Measurements from ENCODE around the gene MAP2.

MAP2 gene

DNA sequence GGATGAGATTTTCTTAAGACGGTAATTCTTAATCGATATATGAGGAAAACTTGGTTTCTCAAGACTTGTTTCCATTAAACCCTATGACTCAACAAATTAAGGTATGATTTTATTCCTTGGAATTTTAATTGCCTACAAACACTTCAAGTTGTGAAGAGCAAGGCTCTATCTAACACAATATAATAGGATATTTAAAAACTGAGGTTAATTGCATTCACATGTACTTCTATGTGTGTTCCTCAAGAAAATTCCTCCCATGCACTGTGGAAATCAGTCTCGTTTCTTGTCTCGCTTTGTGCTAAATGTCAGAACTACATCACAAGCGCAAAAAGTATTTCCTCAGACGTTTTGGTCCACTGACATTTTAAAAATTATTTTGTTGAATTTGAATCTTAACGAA, 238.2 kb downstream of the MAP2 start:
- Mint-ChIP-seq H3K9me3 (no peaks in the 10 kb centered on the region), H3K27ac (no peak overlapping the region), H3K4me3 (no peak overlapping the region), H3K4me1 (peaks cover 5% of the 10 kb centered on the region), H3K27me3 (ENCODE audit: low read depth) (no peaks in the 10 kb centered on the region), H3K36me3 (ENCODE audit: low read depth) (no peaks in the 10 kb centered on the region)
- TF ChIP-seq, protein P1, sequence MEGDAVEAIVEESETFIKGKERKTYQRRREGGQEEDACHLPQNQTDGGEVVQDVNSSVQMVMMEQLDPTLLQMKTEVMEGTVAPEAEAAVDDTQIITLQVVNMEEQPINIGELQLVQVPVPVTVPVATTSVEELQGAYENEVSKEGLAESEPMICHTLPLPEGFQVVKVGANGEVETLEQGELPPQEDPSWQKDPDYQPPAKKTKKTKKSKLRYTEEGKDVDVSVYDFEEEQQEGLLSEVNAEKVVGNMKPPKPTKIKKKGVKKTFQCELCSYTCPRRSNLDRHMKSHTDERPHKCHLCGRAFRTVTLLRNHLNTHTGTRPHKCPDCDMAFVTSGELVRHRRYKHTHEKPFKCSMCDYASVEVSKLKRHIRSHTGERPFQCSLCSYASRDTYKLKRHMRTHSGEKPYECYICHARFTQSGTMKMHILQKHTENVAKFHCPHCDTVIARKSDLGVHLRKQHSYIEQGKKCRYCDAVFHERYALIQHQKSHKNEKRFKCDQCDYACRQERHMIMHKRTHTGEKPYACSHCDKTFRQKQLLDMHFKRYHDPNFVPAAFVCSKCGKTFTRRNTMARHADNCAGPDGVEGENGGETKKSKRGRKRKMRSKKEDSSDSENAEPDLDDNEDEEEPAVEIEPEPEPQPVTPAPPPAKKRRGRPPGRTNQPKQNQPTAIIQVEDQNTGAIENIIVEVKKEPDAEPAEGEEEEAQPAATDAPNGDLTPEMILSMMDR (IDR thresholded peaks at IDR 0.05; ENCODE audit: unreplicated experiment in 3 of 3) = no peak

DNA sequence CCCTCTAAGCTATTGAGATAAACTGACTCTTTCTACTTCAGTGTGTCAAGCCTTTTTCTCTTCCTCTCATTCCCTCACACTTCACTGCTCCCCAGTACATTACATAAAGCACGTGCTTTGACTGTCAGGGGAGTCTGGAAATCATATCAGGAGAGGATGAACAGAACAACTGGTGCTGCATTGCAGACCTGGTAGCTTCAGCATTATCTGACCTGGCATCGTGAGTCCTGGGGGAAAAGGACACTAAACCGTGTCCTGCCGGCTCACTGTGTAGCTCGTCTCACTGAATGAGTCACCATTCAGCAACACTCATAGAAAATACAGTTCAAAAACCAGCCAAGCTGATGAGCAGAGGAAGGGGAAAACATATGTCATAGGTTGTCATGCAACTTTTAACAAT, 239.3 kb downstream of the MAP2 start:
- H3K27ac Mint-ChIP-seq = no peak overlapping the region
- TF ChIP-seq, protein P1 (IDR thresholded peaks at IDR 0.05; ENCODE audit: unreplicated experiment in 3 of 3) = no peak
- no peak overlapping the region for H3K4me3 Mint-ChIP-seq
- H3K36me3 Mint-ChIP-seq (ENCODE audit: low read depth) = no peaks in the 10 kb centered on the region
- peaks cover 5% of the 10 kb centered on the region for H3K4me1 Mint-ChIP-seq
- no peaks in the 10 kb centered on the region for H3K9me3 Mint-ChIP-seq
- no peaks in the 10 kb centered on the region for H3K27me3 Mint-ChIP-seq (ENCODE audit: low read depth)

DNA sequence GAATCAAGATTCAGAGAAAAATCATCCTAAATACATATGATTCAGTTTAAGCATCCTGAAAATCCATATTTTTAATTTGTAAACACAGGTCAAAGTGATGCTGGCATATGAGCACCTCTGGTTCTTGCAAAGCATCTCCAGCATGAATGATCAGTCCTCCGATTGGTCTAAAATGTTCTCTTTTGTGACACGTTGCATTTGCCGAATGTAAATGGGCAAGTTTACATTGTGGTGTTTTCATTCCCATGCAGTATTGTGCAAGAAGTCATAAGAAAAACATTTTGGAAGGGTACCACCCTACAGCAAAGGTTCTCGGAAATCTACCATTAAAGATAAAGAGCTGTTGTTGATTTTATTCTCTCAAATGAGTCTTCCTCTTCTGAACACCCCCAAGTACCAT, 239.8 kb downstream of the MAP2 start:
- H3K4me3 Mint-ChIP-seq = no peak overlapping the region
- no peaks in the 10 kb centered on the region for H3K36me3 Mint-ChIP-seq (ENCODE audit: low read depth)
- H3K27me3 Mint-ChIP-seq (ENCODE audit: low read depth) = no peaks in the 10 kb centered on the region
- peaks cover 5% of the 10 kb centered on the region for H3K4me1 Mint-ChIP-seq
- H3K27ac Mint-ChIP-seq = no peak overlapping the region
- TF ChIP-seq, protein P1 (IDR thresholded peaks at IDR 0.05; ENCODE audit: unreplicated experiment in 3 of 3) = no peak
- H3K9me3 Mint-ChIP-seq = no peaks in the 10 kb centered on the region

DNA sequence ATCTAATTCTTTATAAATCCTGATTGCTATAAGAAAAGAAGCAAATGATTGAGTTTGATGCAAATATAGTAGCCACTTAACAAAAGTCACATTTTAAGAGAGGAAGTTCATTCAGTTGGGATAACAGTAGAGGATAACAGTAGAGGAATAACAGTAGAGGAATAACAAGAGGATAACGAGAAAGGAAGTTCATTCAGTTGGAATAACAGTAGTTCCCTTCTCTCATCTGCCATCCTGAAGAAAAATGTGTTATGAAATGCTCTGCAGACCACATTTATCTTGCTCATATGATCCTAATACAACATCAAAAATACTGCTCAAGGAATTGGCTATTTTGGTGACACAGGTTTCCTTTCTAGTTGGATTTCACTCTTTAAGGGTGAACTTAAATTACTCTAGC, 242.4 kb downstream of the MAP2 start:
- Mint-ChIP-seq H3K4me3 (no peak overlapping the region), H3K27ac (no peak overlapping the region), H3K9me3 (no peaks in the 10 kb centered on the region), H3K36me3 (ENCODE audit: low read depth) (no peaks in the 10 kb centered on the region), H3K4me1 (peaks cover 2% of the 10 kb centered on the region), H3K27me3 (ENCODE audit: low read depth) (no peaks in the 10 kb centered on the region)
- TF ChIP-seq, protein P1 (IDR thresholded peaks at IDR 0.05; ENCODE audit: unreplicated experiment in 3 of 3) = no peak

DNA sequence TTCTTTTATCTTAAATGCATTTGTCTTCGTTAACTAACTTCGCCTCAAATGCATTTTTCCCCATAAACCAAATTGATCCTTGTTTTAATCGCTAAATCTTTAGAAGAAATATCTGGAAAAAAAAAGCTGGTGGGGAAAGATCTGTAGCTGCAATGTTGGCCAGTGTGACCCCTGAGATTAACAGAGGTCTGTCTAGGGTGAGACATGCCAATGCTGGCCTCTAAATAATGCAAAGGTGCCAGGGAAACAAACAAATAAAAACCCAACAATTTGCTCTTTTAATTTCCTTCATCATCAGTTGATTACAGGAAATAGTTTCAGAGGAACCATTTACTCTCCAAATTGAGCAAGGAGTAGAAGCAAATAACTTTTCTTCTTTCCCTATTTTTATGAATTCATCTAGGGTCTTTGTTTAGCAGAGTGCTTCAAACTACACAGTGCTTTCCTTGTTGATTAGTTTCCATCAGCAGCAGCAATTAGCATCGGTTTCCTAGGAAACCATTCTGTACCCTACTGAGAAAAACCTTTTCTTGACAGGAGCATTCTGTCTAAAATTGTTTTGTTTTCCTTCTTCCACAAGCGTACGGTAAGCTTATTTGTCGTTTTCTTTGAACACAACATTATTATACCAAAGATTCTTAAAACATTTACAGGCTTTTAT, 247.3 kb downstream of the MAP2 start:
- H3K4me1 Mint-ChIP-seq = no peaks in the 10 kb centered on the region
- H3K9me3 Mint-ChIP-seq = no peaks in the 10 kb centered on the region
- H3K27me3 Mint-ChIP-seq (ENCODE audit: low read depth) = no peaks in the 10 kb centered on the region
- TF ChIP-seq, protein P1 (IDR thresholded peaks at IDR 0.05; ENCODE audit: unreplicated experiment in 3 of 3) = no peak
- H3K27ac Mint-ChIP-seq = no peak overlapping the region
- no peaks in the 10 kb centered on the region for H3K36me3 Mint-ChIP-seq (ENCODE audit: low read depth)
- H3K4me3 Mint-ChIP-seq = no peak overlapping the region

DNA sequence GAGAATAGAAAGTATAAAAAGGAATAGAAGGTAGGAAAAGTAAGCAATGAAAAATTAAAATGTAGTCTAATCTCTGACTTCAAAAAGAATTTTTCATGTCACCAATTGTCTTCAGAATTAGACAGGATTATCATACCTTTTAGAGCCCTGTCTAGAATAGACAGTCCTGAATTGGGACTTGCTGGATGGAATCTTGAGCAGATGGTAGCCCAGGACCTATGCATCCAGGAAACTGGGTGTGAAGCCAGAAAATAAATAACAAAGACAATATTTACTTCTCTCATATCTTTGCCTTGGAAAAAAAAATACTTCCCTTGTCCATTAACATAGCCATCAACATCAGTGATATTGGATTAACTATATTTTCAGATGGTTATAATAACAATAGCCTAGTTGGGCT, 250.0 kb downstream of the MAP2 start:
- H3K27ac Mint-ChIP-seq = no peak overlapping the region
- no peaks in the 10 kb centered on the region for H3K36me3 Mint-ChIP-seq (ENCODE audit: low read depth)
- H3K4me3 Mint-ChIP-seq = no peak overlapping the region
- TF ChIP-seq, protein P1 (IDR thresholded peaks at IDR 0.05; ENCODE audit: unreplicated experiment in 3 of 3) = no peak
- H3K9me3 Mint-ChIP-seq = no peaks in the 10 kb centered on the region
- no peaks in the 10 kb centered on the region for H3K27me3 Mint-ChIP-seq (ENCODE audit: low read depth)
- no peaks in the 10 kb centered on the region for H3K4me1 Mint-ChIP-seq
